RCC 7860 (cell line): Measurements from ENCODE around the gene MS4A4E.
A peak's percentile ranks its signal among the peaks of the same experiment; 100 is the strongest.
"Not testable (repeated sequence)": the region's sequence is repeated elsewhere in the genome, so short reads cannot be mapped to it uniquely, and the experiment has no call there.

ENCODE experiments used
- DNase-seq: peaks from one replicate; pipeline ENCODE4 v3.0.0-alpha.2; 2015; ENCODE audit warnings: low spot score
- FAIRE-seq: peaks from 2 replicates; lab custom pipeline; 2012; peaks lifted over from hg19 to GRCh38; lab: Jason Lieb, UNC

Gene MS4A4E

DNA sequence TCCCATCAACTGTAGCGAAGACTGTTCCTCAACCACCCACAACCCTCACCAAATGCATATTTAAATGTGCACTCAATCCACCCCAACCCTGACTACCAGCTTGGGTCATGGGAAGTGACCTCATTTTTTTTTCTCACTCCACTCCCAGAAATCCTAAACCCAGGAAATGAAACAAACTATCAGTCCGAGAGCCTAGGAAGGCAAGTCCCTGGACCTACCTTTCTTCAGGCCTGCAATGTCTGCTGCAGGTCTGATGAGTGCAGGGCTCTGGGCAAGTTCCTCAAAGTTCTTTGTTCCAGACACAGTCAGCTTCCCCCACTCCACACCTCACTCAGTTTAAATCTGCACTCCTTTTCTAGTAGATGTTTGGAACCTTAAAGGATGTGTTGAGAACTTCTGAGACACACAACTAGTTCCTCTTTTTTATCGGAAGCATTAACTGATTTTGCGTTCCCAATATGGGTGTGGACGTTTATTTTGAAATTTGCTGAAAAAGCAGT lies at the start of gene MS4A4E:
Gene MS4A4E, minus strand, starts transcription at position 398 of the 500 bp plus-strand sequence. CDS start 13,082 bp downstream, outside the sequence.
- FAIRE-seq (no peak), DNase-seq (no peak)

- FAIRE-seq (no peak), DNase-seq (no peak)
These were observed 49.2 kb upstream of the MS4A4E start for GRCh38 chr11:60292145-60292544.

- peak; percentile 55 for DNase-seq
These were observed 45.6 kb upstream of the MS4A4E start for GRCh38 chr11:60288531-60288930.

DNA sequence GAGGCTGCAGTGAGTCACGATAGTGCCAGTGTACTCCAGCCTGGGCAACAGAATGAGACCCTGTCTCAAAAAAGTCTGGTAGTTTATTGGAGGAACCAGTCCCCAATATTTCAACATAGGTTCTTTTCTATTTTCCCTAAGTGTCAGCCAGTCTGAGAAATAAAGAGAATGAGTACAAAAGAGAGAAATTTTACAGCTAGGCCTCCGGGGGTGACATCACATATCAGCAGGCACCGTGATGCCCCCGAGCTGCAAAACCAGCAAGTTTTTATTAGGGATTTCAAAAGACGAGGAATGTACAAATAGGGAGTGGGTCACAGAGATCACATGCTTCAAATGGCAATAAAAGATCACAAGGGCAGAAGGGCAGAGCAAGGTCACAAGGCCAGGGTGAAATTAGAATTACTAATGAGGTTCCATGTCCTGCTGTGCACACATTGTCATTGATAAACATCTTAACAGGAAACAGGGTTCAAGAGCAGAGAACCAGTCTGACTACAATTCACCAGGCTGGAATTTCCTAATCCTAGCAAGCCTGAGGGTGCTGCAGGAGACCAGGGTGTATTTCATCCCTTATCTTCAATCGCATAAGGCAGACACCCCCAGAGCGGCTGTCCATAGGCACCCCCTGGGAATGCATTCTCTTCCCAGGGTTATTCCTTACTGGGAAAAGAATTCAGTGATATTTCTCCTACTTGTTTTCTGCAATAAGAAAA lies 42.6 kb upstream of the MS4A4E start:
- not testable (repeated sequence) for FAIRE-seq, DNase-seq

More at GRCh38 chr11:60288531-60288930, 45.6 kb upstream of the MS4A4E start:
- no peak for FAIRE-seq

DNA sequence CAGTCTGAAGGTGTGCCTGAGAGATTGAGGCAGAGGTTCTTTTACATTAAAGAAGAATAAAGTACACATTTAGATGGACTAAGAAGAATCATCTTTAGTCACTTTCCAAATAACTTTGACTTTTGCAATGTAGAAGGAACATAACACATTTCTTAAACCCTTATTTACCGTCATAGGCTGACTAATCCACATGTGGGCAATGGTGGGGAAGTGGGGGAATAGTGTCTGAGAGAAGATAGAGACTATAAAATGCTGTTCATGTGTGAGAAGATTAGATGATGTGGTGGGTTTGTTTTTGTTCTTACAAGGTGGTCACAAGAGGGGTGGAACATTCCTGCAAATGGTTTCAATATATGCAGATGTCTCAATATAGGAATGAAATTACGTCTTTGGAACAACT lies 39.3 kb upstream of the MS4A4E start:
- DNase-seq (no peak), FAIRE-seq (no peak)

GRCh38 chr11:60281485-60281884 lies 38.5 kb upstream of the MS4A4E start:
- FAIRE-seq (no peak), DNase-seq (no peak)

- DNase-seq (no peak), FAIRE-seq (no peak)
These were observed 37.5 kb upstream of the MS4A4E start, which contains the start of gene MS4A4A for GRCh38 chr11:60280412-60280811. TSS of gene MS4A4A (plus strand) at chr11:60280666. CDS start at chr11:60280676, 10 bp downstream.

GRCh38 chr11:60274416-60274815 lies 31.5 kb upstream of the MS4A4E start:
- FAIRE-seq (no peak), DNase-seq (no peak)

- FAIRE-seq (peak; percentile 34), DNase-seq (peak; percentile 39)
These were observed 22.7 kb upstream of the MS4A4E start for GRCh38 chr11:60265373-60266214.

- no peak for FAIRE-seq
- no peak for DNase-seq
These were observed 21.7 kb upstream of the MS4A4E start for GRCh38 chr11:60264644-60265043.

GRCh38 chr11:60263402-60263801 lies 20.5 kb upstream of the MS4A4E start:
- no peak for DNase-seq
- no peak for FAIRE-seq

DNA sequence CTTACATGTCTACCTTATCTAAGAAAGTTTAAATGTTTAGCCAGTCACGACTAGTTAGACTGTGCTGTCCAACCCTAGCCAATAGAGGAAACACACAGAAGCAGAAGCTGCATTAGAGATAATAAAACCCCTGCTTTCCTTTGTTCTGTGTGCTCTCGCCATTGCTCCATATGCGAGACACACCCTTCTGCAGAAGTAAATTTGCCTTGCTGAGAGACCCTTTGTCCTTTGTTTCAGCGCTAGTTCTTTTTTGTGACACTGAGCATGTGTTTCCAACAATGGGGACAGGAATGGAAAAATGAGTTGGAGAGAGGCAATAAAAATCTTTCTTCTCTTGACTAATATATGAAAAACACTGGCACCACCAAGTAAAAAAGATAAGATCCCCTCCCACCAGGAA lies 18.1 kb upstream of the MS4A4E start:
- FAIRE-seq (no peak), DNase-seq (no peak)

GRCh38 chr11:60257956-60258722 lies 15.2 kb upstream of the MS4A4E start:
- no peak for DNase-seq
- no peak for FAIRE-seq

DNA sequence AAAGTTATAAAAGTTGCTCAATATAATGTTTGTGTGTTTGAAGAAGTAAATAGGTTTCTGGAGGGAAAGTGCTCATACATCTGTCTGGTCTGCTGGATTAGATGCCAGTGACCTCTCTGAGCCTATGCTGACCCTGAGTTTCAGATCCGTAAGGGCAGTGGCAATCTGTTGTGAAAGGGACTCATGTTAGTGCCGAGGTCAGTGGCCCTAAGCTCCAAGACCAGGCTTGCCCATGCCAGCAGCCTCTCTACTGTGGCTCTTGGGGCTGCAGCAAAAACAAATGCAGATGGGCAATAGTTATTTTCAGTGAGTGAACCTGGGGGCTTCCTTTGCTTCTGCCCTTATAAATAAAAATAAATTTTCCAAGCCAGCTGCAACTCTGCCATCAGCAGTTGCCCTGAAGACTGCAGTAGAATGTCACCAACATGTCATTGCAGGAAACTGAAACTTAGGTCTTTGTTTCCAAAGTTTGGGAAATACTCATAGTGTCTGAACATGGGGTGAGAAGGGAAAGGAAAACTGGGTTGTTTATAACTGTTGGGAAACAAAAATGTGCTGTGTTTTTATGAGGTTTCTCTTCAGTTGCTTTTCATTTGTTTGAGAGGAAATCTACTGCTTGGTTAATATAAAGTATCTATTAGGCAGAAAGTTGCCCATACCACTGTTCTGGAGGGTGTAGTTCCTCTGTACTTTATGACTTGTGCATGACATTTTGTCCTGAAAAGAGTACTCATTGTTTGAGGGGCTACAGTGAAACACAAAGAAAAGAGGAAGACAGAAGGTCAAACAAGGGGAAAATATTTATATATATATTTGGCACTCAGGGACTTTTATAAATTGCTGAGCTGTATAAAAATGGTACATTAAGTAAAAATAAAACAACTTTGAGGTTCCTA lies 9.5 kb upstream of the MS4A4E start:
- DNase-seq = no peak
- no peak for FAIRE-seq

DNA sequence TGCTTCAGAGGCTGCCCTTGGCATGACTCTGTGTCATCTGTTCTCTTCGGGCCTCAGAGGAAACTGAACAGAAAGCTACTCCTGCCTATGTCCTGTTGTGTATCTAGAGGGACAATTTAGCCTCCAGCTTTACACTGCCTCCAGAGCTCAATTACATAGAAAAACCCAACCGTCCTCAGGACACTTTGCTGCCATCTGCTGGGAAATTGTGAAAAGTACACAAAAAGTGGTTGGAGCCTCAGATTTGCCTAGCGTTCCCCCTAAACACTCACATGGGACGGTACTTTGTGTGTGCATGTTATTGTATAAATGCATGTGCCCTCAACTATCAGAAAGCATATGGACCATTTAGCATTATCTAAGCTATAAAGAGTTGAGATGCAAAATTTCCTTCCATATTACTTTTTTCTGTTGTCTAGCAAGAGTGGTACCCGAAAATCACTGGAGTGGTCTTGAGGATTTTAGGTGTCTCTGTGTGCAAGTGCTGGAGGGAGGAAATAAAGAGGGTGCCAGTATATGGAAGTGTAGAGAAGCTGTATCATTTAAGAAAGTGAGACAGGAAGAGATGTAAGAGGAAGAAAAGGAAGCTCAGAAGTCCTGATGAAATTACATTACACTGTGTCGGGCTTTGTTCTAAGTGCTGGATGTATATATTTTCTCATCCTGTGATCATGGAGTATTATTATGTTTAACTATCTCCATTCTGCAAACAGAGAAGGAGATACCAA lies 8.7 kb upstream of the MS4A4E start:
- DNase-seq (no peak), FAIRE-seq (no peak)

DNA sequence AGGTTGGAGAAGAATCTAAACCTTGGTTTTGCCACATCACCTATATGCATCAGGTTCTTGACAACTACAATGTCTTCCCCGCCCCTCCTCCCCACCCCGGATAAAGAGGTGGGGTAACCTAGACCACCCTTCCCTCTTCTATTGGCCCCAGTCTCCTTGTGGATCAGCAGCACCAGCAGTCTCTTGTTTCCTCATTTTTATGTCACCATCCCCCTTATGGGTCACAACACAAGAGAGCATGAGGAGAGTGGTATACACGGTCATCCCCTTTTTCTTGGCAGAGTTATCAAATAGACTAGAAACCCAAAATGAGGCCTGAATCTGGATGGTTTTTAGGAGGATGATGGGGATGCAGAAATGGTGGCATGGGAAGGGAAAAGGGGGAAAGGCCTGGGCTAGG lies 1.2 kb downstream of the MS4A4E start:
- no peak for FAIRE-seq
- DNase-seq = no peak

- FAIRE-seq = no peak
- no peak for DNase-seq
These were observed 2.3 kb downstream of the MS4A4E start for GRCh38 chr11:60240662-60241061.

- FAIRE-seq (no peak), DNase-seq (no peak)
These were observed 7.6 kb downstream of the MS4A4E start for GRCh38 chr11:60235321-60235720.

- no peak for DNase-seq
- no peak for FAIRE-seq
These were observed 12.3 kb downstream of the MS4A4E start for GRCh38 chr11:60230681-60231080.
